AG04449 (cell line): ENCODE results near the gene SULT4A1.

Experiments used
- CTCF ChIA-PET: fragments of 350-600 bp; formaldehyde crosslinking; extraction: SDS; loops from one replicate; lab custom pipeline; 2021; ENCODE audit warnings: antibody characterized with exemption; lab: Yijun Ruan, JAX
- POLR2A ChIA-PET: fragments of 400-600, 350-600 bp; formaldehyde crosslinking; extraction: SDS; loops from one replicate; lab custom pipeline; 2020; ENCODE audit warnings: antibody characterized with exemption, inconsistent platforms; lab: Yijun Ruan, JAX
- DNase-seq: peaks from one replicate; pipeline ENCODE4 v3.0.0-alpha.2; 2010; ENCODE audit warnings: low read depth, low spot score
- H3K4me3 ChIP-seq: 2 replicates; pipeline ENCODE4 v1.5.1; 2011; ENCODE audit warnings: low read depth, mild to moderate bottlenecking, control low read depth, low read length
- TF ChIP-seq, protein P1 (sequence below): IDR thresholded peaks from one replicate; pipeline ENCODE4 v1.5.1; 2011; ENCODE audit warnings: mild to moderate bottlenecking, moderate library complexity, low read length, control low read depth, inconsistent platforms; ENCODE audit not compliant: insufficient read depth; ENCODE audit errors: missing control alignments

The SULT4A1 gene

DNA sequence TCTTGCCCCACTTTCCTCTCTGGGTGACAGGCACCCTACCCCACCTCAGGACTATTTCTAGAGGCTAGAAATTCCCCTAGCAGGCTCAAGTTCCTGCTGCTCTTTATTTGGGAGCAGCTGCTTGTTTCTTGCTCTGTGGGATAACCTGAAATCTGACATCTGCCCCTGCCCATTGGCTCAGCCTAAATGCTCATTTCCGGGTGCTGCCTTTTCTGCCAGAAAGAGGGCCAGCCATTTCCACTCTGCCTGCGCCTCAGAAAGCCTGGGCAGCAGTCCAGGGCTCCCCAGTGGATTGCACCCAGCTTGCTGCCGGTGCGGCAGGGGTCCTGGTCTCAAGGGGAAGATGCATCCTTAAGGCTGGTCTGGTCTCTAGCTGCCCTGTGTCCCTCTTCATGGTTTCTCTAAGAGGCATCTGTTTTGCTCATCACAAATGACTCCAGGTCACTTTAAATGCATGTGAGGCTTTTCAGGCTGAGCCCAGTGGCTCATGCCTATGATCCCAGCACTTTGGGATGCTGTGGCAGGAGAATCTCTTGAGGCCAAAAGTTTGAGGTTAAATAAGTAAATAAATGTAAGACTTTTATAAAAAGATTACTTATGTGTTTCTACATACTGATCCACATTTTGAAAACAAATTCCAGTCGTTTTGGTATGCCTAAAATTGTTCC is 39.8 kb upstream of the SULT4A1 start:
- H3K4me3 ChIP-seq, result no peak overlapping the region
- POLR2A ChIA-PET, result no interaction called here
- TF ChIP-seq, protein P1, sequence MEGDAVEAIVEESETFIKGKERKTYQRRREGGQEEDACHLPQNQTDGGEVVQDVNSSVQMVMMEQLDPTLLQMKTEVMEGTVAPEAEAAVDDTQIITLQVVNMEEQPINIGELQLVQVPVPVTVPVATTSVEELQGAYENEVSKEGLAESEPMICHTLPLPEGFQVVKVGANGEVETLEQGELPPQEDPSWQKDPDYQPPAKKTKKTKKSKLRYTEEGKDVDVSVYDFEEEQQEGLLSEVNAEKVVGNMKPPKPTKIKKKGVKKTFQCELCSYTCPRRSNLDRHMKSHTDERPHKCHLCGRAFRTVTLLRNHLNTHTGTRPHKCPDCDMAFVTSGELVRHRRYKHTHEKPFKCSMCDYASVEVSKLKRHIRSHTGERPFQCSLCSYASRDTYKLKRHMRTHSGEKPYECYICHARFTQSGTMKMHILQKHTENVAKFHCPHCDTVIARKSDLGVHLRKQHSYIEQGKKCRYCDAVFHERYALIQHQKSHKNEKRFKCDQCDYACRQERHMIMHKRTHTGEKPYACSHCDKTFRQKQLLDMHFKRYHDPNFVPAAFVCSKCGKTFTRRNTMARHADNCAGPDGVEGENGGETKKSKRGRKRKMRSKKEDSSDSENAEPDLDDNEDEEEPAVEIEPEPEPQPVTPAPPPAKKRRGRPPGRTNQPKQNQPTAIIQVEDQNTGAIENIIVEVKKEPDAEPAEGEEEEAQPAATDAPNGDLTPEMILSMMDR, result no peak
- peak; percentile 54 for DNase-seq
- CTCF ChIA-PET, result interaction anchor here (1.2 to 7.6 kb wide), 3 partner anchors 12 to 19 kb away, joined by 4 to 48 read pairs (median 7); no protein-coding TSS in a partner anchor

DNA sequence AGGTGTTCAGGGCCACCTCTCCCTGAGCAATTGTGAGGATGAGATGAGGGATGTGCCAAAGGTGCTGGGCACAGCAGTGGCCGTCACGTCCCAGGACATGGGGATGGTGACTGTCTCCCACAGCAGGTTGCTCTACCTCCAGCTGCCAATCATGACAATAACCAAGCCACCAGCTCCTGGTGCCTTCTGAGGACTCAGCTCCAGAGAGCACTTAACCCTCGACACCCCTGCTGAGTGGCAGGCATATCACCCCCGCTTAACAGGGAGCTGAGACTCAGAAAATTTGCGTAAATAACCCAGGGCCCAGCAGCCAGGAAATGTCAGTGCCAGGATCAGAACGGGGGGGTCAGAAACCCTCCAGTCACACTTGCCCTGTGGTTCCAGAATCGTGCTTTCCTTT is 37.9 kb upstream of the SULT4A1 start:
- CTCF ChIA-PET, result interaction anchor here (0.6 to 7.6 kb wide), 7 partner anchors 14 to 537 kb away, joined by 3 to 48 read pairs (median 3); no protein-coding TSS in a partner anchor
- H3K4me3 ChIP-seq, result no peak overlapping the region
- TF ChIP-seq, protein P1, result no peak
- POLR2A ChIA-PET, result no interaction called here
- no peak for DNase-seq

DNA sequence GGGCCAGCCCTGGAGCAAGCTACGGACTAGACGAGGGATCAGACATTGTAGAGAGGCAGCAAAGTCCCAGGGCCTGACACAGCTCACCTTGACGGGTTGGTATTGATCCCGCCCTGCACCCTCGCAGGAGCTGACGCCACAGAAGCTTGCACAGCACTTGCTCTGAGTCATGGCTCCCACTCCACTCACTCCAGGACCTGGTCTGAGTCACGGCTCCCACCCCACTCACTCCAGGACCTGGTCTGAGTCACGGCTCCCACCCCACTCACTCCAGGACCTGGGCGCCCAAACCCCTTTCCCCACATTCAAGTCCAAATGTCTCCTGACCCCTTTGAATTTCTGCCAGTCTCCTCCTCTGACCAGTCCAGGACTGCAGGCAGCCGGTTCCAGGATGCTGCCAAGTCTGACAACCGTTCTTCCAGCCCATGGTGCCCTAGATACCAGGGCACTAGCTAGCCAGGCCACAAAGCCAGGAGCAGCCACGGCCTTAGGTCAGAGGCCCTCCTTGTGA is 35.5 kb upstream of the SULT4A1 start:
- POLR2A ChIA-PET, result no interaction called here
- DNase-seq, result no peak
- CTCF ChIA-PET, result interaction anchor here (4.4 to 7.6 kb wide), 3 partner anchors 11 to 48 kb away, joined by 17 to 48 read pairs (median 18); no protein-coding TSS in a partner anchor
- H3K4me3 ChIP-seq, result no peak overlapping the region
- TF ChIP-seq, protein P1, result no peak

DNA sequence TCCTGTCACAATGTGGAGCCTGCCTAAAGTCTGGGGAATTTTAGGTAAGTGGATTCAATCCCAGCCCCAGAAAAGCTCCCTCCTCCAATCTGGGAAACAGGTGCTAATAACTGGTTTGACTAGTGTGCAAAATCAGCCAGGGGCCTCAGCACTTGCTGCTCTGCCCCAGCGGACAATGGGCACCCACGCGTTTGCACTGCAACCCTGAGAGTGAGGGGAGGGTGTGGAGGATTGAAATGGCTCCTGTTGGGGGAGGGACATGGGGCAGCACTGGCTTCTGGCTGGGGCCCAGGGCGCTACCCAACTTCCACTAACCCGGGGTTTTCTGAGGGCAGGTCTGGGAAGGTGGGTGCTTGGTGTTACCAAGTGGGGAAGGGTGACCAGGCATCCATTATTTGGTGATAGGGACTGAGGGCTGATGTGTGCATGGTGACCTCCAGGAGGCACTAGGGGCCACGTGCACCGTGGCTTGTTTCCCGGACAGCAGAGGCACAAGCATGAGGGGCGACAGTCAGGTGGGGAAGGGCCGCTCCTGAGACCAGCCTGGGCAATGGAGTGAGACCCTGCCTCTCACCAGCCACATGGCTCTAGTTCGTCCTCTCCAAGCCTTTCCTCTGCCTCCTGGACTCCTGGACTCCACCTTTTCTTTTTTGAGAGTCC is 33.8 kb upstream of the SULT4A1 start:
- no peak for DNase-seq
- no peak overlapping the region for H3K4me3 ChIP-seq
- TF ChIP-seq, protein P1, result no peak
- ChIA-PET CTCF (interaction anchor here (1.1 to 4.6 kb wide), 3 partner anchors 9 to 18 kb away, joined by 3 to 33 read pairs (median 18); no protein-coding TSS in a partner anchor), POLR2A (no interaction called here)

DNA sequence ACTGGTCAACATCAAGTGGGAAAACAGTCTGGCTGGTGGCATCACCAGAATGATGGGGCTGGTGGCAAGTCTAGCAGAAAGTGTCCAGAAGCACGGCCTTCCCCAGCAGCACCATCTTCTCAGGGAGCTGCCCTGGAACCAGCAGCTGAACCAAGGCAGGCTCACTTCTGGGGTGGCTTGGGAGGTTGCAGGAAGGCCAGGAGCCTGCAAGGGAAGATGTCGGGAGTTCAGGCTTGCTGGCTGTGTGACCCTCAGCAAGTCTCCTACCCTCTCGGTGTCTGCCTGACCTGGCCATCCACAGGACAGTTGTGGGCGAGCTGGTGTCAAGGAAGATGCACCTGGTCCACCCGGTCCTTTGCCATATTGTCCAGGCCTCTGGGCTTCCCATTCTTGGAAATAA is 31.8 kb upstream of the SULT4A1 start:
- H3K4me3 ChIP-seq, result no peak overlapping the region
- TF ChIP-seq, protein P1, result no peak
- CTCF ChIA-PET, result interaction anchor here (1.3 to 4.5 kb wide), 2 partner anchors 10 to 52 kb away, joined by 4 to 33 read pairs; no protein-coding TSS in a partner anchor
- DNase-seq, result no peak
- POLR2A ChIA-PET, result no interaction called here

DNA sequence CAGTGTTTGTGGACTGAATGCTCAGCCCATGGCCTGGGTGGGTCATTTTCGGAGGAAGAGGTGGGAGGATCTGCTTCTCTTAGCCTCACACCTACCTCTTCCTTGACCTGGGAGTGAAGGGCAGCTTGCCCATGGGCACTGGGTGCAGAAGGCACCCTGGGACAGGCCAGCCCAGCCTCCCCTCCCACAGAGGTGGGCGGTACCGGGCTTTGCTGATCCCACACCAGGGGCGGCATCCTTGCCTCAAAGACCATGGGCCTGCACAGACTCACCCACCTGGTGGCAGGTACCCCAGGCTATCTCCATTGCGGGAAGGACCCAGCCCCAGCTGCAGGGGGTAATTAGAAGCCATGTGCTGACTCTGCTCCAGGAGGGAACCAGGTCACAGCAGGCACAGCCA is 31.0 kb upstream of the SULT4A1 start:
- TF ChIP-seq, protein P1, result no peak
- no peak for DNase-seq
- ChIA-PET CTCF (interaction anchor here (1.3 to 4.5 kb wide), 2 partner anchors 10 to 53 kb away, joined by 4 to 33 read pairs; no protein-coding TSS in a partner anchor), POLR2A (no interaction called here)
- H3K4me3 ChIP-seq, result no peak overlapping the region
